Stomach smooth muscle (tissue), 2 donors: ENCODE data around the gene PTPRU.

Experiments used
- H3K27ac ChIP-seq: one replicate; pipeline ENCODE4 v1.7.0; 2013; ENCODE audit warnings: mild to moderate bottlenecking, low read length, inconsistent platforms
- H3K27me3 ChIP-seq, 2 donors: one replicate each; pipeline ENCODE4 v1.7.0; 2013; ENCODE audit warnings: low read length in 2 of 2; ENCODE audit not compliant: insufficient read depth in 2 of 2, control insufficient read depth in 1 of 2
- H3K36me3 ChIP-seq, 2 donors: one replicate each; pipeline ENCODE4 v1.7.0; 2013; ENCODE audit warnings: low read length in 2 of 2; ENCODE audit not compliant: control insufficient read depth in 2 of 2, insufficient read depth in 2 of 2
- H3K4me1 ChIP-seq: one replicate; pipeline ENCODE4 v1.7.0; 2013; ENCODE audit warnings: low read length; ENCODE audit not compliant: control insufficient read depth, insufficient read depth
- H3K4me3 ChIP-seq, 2 donors: one replicate each; pipeline ENCODE4 v1.7.0; 2013; ENCODE audit warnings: low read length in 2 of 2
- H3K9ac ChIP-seq, 2 donors: one replicate each; pipeline ENCODE4 v1.7.0; 2013; ENCODE audit warnings: low read length in 2 of 2, mild to moderate bottlenecking in 1 of 2
- H3K9me3 ChIP-seq, 2 donors: one replicate each; pipeline ENCODE4 v1.7.0; 2013; ENCODE audit warnings: low read length in 2 of 2; ENCODE audit not compliant: control insufficient read depth in 2 of 2
- donor health status: healthy.
- donor health status: Pancreatic carcinoma.

The PTPRU gene

DNA sequence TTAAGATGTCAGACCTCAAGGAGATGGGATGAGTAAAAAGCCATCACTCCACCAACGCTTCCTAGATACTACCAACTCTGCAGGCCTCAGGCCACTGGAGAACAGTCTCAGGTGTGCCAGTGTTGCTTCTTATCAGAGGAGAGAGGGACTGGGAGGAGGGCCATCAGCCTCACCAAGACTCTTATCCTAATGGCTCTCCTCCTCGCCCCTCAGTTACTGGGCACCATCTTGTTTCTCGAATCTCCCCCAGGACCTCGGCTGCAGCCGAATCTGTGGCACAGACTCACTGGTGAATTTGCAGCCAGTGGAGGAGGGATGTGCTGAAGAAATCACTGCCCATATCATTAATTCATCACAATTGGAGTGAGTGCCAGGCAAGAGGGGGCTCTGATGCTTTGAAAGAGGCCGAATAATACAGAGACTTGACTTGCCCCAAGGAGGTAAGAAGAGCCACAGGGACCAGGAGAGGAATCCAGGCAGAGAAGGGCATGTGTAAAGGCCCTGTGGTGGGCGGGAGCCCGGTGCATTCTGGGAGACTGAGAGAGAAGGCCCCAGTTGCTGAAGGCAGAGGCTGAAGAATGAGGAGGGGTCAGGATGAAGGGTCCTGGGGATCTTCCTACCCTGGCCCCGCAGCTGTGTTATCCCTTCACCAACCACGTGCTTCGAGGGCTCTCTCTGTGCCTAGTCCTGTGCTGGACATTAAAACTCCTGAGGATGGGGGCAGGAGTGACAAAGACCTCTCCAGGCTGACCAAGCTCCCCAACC lies 129.8 kb downstream of the PTPRU start:
- no peak overlapping the region for H3K27ac ChIP-seq
- H3K9me3 ChIP-seq, result peaks cover 9 to 10% of the 10 kb centered on the region in 2 donors
- no peak overlapping the region for H3K4me3 ChIP-seq
- H3K27me3 ChIP-seq, result peaks cover 2 to 26% of the 10 kb centered on the region in 2 donors
- H3K36me3 ChIP-seq, result no peaks in the 10 kb centered on the region
- no peaks in the 10 kb centered on the region for H3K4me1 ChIP-seq
- no peak overlapping the region for H3K9ac ChIP-seq

DNA sequence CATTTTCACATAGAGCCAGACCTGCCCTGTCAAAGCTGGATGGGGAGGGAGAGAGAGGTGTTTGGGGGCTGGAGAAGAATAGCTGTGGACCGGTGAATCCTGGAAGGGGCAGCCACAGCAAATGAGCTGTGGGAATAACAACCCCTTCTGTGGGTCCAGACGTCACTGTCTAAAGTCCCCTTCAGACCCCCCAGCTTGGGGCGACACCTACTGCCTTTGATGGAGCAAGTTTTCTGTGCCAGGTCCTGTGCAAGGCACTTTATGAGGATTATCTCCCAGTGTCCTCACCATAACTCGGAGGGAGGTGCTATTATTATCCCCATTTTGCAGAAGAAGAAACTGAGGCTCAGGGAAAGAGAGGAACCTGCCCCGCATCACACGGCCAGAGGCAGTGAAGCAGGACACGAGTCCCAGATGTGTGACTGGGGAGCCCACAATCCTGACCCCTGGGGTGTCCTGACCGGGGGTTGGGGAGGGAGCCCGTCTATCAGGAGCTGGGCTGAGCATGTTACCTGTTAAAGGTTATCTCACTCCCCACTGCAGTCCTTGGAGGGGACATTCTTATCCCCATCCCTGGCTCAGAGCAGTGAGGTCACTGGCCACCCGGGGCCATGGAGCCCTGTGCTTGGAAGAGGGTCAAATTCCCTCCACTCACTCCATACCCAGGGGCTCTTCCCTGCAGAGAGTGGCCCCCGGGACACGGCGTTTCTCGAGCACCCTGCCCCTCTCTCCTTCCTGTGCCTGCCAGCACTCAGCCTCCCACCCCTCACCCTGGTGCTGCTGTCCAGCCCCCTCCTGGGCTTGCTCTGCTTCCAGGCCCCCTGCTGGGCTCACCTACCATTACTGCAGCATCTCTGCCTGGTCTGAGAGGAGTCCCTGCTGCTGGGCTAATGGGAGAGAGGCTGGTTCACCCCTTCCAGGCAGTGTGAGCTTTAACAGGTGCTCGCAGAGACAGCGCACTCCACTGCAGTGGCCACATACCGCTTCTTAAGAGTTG lies 132.9 kb downstream of the PTPRU start:
- Histone ChIP-seq H3K27me3 (peaks cover 0 to 16% of the 10 kb centered on the region in 2 donors), H3K4me3 (no peak overlapping the region), H3K4me1 (no peaks in the 10 kb centered on the region), H3K9ac (no peak overlapping the region), H3K9me3 (peaks cover 9 to 10% of the 10 kb centered on the region in 2 donors), H3K27ac (no peak overlapping the region), H3K36me3 (no peaks in the 10 kb centered on the region)

DNA sequence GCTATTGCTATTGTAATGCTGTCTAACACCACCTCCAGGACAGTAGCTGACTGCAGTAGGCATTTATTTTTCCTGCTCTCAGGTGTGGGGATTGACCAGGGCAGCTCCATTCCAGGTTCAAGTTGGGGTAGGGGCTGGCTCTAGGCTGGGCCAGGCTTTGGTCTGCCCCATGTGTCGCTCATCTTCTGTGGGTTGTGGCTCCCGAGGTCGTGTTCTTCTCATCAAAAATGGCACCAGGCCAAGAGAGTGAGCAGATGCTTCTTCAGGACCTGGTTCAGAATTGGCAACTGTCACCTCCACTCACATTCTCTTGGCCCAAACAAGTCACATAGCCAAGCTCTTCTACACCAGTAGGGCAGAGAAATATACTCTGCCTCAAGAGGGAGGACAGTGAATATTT lies 133.7 kb downstream of the PTPRU start:
- Histone ChIP-seq H3K9me3 (peaks cover 9 to 12% of the 10 kb centered on the region in 2 donors), H3K9ac (no peak overlapping the region), H3K36me3 (no peaks in the 10 kb centered on the region), H3K4me1 (no peaks in the 10 kb centered on the region), H3K27me3 (peaks cover 0 to 16% of the 10 kb centered on the region in 2 donors), H3K27ac (no peak overlapping the region), H3K4me3 (no peak overlapping the region)

DNA sequence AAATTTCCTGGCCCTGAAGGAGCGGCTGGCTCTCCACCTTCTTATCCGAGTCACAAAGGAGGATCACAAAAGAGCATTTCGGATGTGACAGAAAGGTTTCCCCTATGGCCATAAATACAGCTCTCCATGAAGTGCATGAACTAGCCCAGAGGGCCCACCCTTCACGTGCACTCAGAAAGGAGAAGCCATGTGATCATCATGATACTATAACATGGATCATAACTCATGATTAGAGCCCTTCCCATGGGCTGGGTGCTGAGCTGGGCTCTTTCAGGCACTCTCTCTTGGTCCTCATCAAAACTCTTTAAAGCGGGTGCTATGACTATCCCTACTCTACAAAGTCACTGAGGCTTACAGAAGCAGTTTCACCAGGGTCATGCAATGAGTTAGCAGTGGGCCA lies 135.0 kb downstream of the PTPRU start:
- Histone ChIP-seq H3K36me3 (no peaks in the 10 kb centered on the region), H3K4me3 (no peak overlapping the region), H3K27ac (no peak overlapping the region), H3K4me1 (no peaks in the 10 kb centered on the region), H3K9ac (no peak overlapping the region), H3K9me3 (peaks cover 9 to 12% of the 10 kb centered on the region in 2 donors), H3K27me3 (peaks cover 0 to 16% of the 10 kb centered on the region in 2 donors)

DNA sequence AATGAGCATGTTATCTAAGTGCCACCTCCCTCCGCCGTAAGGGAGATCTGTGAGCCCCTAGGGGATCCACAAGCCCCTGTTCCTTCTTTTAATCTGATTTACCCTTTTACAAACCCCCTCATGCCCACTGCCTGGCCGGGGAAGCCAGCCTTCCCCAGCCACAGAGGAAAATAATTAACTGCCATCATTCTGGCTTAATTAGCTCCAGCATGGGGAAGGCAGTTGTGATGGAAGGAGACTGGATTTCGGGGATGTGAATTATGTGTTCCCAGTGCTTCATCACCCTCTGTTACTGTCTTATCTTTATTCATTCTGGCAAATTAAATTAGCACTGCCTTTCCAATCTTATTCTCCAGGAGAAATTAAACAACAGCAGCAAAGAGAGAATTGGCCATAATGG lies 135.8 kb downstream of the PTPRU start:
- no peak overlapping the region for H3K4me3 ChIP-seq
- no peaks in the 10 kb centered on the region for H3K4me1 ChIP-seq
- H3K36me3 ChIP-seq, result no peaks in the 10 kb centered on the region
- peaks cover 0 to 9% of the 10 kb centered on the region in 2 donors for H3K27me3 ChIP-seq
- H3K9ac ChIP-seq, result no peak overlapping the region
- H3K27ac ChIP-seq, result no peak overlapping the region
- peaks cover 9 to 12% of the 10 kb centered on the region in 2 donors for H3K9me3 ChIP-seq
